Liver (tissue), 9 donors: ENCODE measurements around the gene KCNG1. TPM values are rescaled to one million over a fixed set of nuclear protein-coding genes. Genes with fewer than 3 reads are reported as not detected.

Experiments
- DNase-seq: peaks from one replicate; pipeline ENCODE4 v3.0.0-alpha.2; 2017; ENCODE audit warnings: low spot score
- H3K27ac ChIP-seq, 2 donors: one replicate each; pipeline ENCODE4 v1.7.0; 2013; ENCODE audit warnings: inconsistent platforms in 2 of 2, low read length in 2 of 2, control low read depth in 1 of 2, low read depth in 1 of 2, mild to moderate bottlenecking in 1 of 2
- H3K27me3 ChIP-seq, 4 donors: one replicate each; pipeline versions ENCODE4 v1.6.1 to v1.7.0; 2013; ENCODE audit warnings: low read length in 3 of 4, inconsistent platforms in 1 of 4, mild to moderate bottlenecking in 1 of 4, moderate library complexity in 1 of 4; ENCODE audit not compliant: control insufficient read depth in 4 of 4, insufficient read depth in 4 of 4
- H3K36me3 ChIP-seq, 4 donors: one replicate each; pipeline versions ENCODE4 v1.6.1 to v1.7.0; 2013; ENCODE audit warnings: low read length in 3 of 4, mild to moderate bottlenecking in 3 of 4, low read depth in 1 of 4, moderate library complexity in 1 of 4; ENCODE audit not compliant: control insufficient read depth in 4 of 4, insufficient read depth in 3 of 4
- H3K4me1 ChIP-seq, 4 donors: one replicate each; pipeline versions ENCODE4 v1.6.1 to v1.7.0; 2013; ENCODE audit warnings: low read length in 3 of 4, mild to moderate bottlenecking in 3 of 4, moderate library complexity in 1 of 4; ENCODE audit not compliant: control insufficient read depth in 4 of 4, insufficient read depth in 4 of 4
- H3K4me3 ChIP-seq, 3 donors: one replicate each; pipeline versions ENCODE4 v1.6.1 to v1.7.0; 2013; ENCODE audit warnings: low read length in 3 of 3, control low read depth in 1 of 3, low read depth in 1 of 3, mild to moderate bottlenecking in 1 of 3
- H3K9ac ChIP-seq, 2 donors: one replicate each; pipeline ENCODE4 v1.7.0; 2013; ENCODE audit warnings: low read length in 2 of 2, mild to moderate bottlenecking in 2 of 2, moderate library complexity in 2 of 2, control low read depth in 1 of 2, low read depth in 1 of 2
- H3K9me3 ChIP-seq, 4 donors: one replicate each; pipeline versions ENCODE4 v1.6.1 to v1.7.0; 2013; ENCODE audit warnings: low read length in 3 of 4; ENCODE audit not compliant: control insufficient read depth in 4 of 4
- EGR1 ChIP-seq, 2 donors: IDR thresholded peaks; 2 replicates each; pipeline ENCODE4 v1.6.1; 2016 to 2018; ENCODE audit warnings: antibody characterized with exemption in 2 of 2, low read depth in 2 of 2
- FOXA1 ChIP-seq: IDR thresholded peaks from 2 replicates; pipeline ENCODE4 v1.6.1; 2016; ENCODE audit warnings: antibody characterized with exemption
- FOXA2 ChIP-seq: IDR thresholded peaks from 2 replicates; pipeline ENCODE4 v1.6.1; 2016; ENCODE audit warnings: antibody characterized with exemption
- GABPA ChIP-seq, 2 donors: IDR thresholded peaks in 1 of 2; conservative IDR thresholded peaks in 1 of 2; 2 replicates each; pipeline ENCODE4 v1.6.1; 2016; ENCODE audit warnings: antibody characterized with exemption in 2 of 2, mild to moderate bottlenecking in 1 of 2, moderate library complexity in 1 of 2
- HNF4A ChIP-seq, 2 donors: conservative IDR thresholded peaks; 2 replicates each; pipeline ENCODE4 v1.6.1; 2016; ENCODE audit warnings: antibody characterized with exemption in 2 of 2, mild to moderate bottlenecking in 2 of 2
- HNF4G ChIP-seq: IDR thresholded peaks from 2 replicates; pipeline ENCODE4 v1.6.1; 2016; ENCODE audit warnings: antibody characterized with exemption
- JUND ChIP-seq, 2 donors: IDR thresholded peaks; 2 replicates each; pipeline ENCODE4 v1.6.1; 2016; ENCODE audit warnings: antibody characterized with exemption in 2 of 2
- NR2F2 ChIP-seq: IDR thresholded peaks from 2 replicates; pipeline ENCODE4 v1.6.1; 2016; ENCODE audit warnings: antibody characterized with exemption
- RAD21 ChIP-seq, 2 donors: IDR thresholded peaks; 2 replicates each; pipeline ENCODE4 v1.6.1; 2016; ENCODE audit warnings: antibody characterized with exemption in 2 of 2, mild to moderate bottlenecking in 2 of 2
- RXRA ChIP-seq, 2 donors: IDR thresholded peaks; 2 replicates each; pipeline ENCODE4 v1.6.1; 2017 to 2018; ENCODE audit warnings: antibody characterized with exemption in 2 of 2, mild to moderate bottlenecking in 1 of 2
- SP1 ChIP-seq: IDR thresholded peaks from 2 replicates; pipeline ENCODE4 v1.6.1; 2018; ENCODE audit warnings: antibody characterized with exemption, mild to moderate bottlenecking
- TAF1 ChIP-seq: conservative IDR thresholded peaks from 2 replicates; pipeline ENCODE4 v1.6.1; 2016; ENCODE audit warnings: antibody characterized with exemption, mild to moderate bottlenecking
- YY1 ChIP-seq: IDR thresholded peaks from 2 replicates; pipeline ENCODE4 v1.6.1; 2016; ENCODE audit warnings: antibody characterized with exemption, mild to moderate bottlenecking
- WGBS: extraction: QIAGEN DNeasy Blood & Tissue Kit; methylation state at CpG from one replicate; pipeline ENCODE4 v1.1.7; 2013; 5-methylcytosine and 5-hydroxymethylcytosine counted together
- polyA plus RNA-seq, 2 donors: library from polyadenylated mRNA; stranded (reverse) in 1 of 2; unstranded in 1 of 2; fragments of 200-250 nt in 1 of 2; fragments of >200 nt in 1 of 2; fragmentation: Nextera tagmentation in 1 of 2; extraction: Ambion mirVana in 1 of 2; gene quantifications; one replicate each; pipeline versions ENCODE4 v1.2.1 to v1.2.3, GENCODE V29; 2013 to 2015
- total RNA-seq, 2 donors: library from RNA; depleted of rRNA; stranded (reverse); fragments of >200 nt; gene quantifications; one replicate each; pipeline ENCODE4 v1.2.3, GENCODE V29; 2014
- TF ChIP-seq, protein P1 (sequence below): fragments of 150-350 bp; IDR thresholded peaks from 2 replicates; pipeline ENCODE4 v1.5.1; 2017; ENCODE audit warnings: improper control_type of control experiment, low read depth, low read length; ENCODE audit not compliant: missing input control
- TF ChIP-seq, protein P2 (sequence below): IDR thresholded peaks from 2 replicates; pipeline ENCODE4 v1.6.1; 2016; ENCODE audit warnings: antibody characterized with exemption, mild to moderate bottlenecking
- TF ChIP-seq, protein P3 (sequence below): IDR thresholded peaks from 2 replicates; pipeline ENCODE4 v1.6.1; 2016; ENCODE audit warnings: antibody characterized with exemption
- TF ChIP-seq, protein P4 (sequence below): IDR thresholded peaks from 2 replicates; pipeline ENCODE4 v1.6.1; 2016; ENCODE audit warnings: antibody characterized with exemption
- TF ChIP-seq, protein P5 (sequence below): IDR thresholded peaks from 2 replicates; pipeline ENCODE4 v1.6.1; 2016; ENCODE audit warnings: antibody characterized with exemption
- donor health status: healthy.
- donor health status: healthy.
- donor health status: healthy.
- donor health status: healthy.
- donor health status: healthy.

The KCNG1 gene
- total and polyA plus RNA-seq, 4 donors = 0.08 to 0.24 (median 0.14) TPM; not detected in 1

DNA sequence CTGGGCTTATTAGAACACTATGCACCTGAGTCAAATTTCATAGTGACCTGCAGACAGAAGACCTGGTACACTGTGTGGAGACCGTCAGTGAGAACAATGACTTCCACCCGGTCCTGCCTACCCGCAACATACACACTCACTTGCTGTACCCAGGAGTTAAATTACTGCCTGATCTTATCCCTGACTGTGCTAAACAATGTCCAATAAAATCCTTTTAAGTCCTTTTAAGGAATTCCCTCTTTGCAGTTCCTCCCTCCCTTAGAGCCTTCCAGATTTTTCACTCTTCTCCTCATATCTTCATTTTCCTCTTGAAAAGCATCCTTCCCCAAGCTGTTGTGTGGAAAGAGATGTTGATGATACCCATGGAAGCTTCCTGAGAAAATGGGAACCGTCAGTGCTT, 3.4 kb upstream of the KCNG1 start:
- WGBS = 49% methylated on average over 4 of the region's 4 CpGs
- DNase-seq = no peak
- Histone ChIP-seq H3K9ac (no peak overlapping the region), H3K27ac (no peak overlapping the region), H3K9me3 (no peaks in the 10 kb centered on the region), H3K4me1 (peaks cover 0 to 12% (median 5%) of the 10 kb centered on the region in 4 donors), H3K36me3 (no peaks in the 10 kb centered on the region), H3K27me3 (peaks cover under 1 to 17% (median 5%) of the 10 kb centered on the region in 4 donors), H3K4me3 (no peak overlapping the region)
- TF ChIP-seq GABPA (IDR thresholded peaks at IDR 0.05 in 1 of 2, conservative IDR thresholded peaks at IDR 0.05 in 1 of 2) (no peak), SP1 (no peak), FOXA2 (no peak), EGR1 (IDR thresholded peaks at IDR 0.05; ENCODE audit: low read depth in 2 of 2) (no peak), NR2F2 (no peak), HNF4A (conservative IDR thresholded peaks at IDR 0.05) (no peak), RAD21 (IDR thresholded peaks at IDR 0.05) (no peak), RXRA (IDR thresholded peaks at IDR 0.05) (no peak), FOXA1 (no peak)
- TF ChIP-seq, protein P1, sequence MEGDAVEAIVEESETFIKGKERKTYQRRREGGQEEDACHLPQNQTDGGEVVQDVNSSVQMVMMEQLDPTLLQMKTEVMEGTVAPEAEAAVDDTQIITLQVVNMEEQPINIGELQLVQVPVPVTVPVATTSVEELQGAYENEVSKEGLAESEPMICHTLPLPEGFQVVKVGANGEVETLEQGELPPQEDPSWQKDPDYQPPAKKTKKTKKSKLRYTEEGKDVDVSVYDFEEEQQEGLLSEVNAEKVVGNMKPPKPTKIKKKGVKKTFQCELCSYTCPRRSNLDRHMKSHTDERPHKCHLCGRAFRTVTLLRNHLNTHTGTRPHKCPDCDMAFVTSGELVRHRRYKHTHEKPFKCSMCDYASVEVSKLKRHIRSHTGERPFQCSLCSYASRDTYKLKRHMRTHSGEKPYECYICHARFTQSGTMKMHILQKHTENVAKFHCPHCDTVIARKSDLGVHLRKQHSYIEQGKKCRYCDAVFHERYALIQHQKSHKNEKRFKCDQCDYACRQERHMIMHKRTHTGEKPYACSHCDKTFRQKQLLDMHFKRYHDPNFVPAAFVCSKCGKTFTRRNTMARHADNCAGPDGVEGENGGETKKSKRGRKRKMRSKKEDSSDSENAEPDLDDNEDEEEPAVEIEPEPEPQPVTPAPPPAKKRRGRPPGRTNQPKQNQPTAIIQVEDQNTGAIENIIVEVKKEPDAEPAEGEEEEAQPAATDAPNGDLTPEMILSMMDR = no peak
- TF ChIP-seq, protein P2, sequence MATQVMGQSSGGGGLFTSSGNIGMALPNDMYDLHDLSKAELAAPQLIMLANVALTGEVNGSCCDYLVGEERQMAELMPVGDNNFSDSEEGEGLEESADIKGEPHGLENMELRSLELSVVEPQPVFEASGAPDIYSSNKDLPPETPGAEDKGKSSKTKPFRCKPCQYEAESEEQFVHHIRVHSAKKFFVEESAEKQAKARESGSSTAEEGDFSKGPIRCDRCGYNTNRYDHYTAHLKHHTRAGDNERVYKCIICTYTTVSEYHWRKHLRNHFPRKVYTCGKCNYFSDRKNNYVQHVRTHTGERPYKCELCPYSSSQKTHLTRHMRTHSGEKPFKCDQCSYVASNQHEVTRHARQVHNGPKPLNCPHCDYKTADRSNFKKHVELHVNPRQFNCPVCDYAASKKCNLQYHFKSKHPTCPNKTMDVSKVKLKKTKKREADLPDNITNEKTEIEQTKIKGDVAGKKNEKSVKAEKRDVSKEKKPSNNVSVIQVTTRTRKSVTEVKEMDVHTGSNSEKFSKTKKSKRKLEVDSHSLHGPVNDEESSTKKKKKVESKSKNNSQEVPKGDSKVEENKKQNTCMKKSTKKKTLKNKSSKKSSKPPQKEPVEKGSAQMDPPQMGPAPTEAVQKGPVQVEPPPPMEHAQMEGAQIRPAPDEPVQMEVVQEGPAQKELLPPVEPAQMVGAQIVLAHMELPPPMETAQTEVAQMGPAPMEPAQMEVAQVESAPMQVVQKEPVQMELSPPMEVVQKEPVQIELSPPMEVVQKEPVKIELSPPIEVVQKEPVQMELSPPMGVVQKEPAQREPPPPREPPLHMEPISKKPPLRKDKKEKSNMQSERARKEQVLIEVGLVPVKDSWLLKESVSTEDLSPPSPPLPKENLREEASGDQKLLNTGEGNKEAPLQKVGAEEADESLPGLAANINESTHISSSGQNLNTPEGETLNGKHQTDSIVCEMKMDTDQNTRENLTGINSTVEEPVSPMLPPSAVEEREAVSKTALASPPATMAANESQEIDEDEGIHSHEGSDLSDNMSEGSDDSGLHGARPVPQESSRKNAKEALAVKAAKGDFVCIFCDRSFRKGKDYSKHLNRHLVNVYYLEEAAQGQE = no peak
- TF ChIP-seq, protein P3, sequence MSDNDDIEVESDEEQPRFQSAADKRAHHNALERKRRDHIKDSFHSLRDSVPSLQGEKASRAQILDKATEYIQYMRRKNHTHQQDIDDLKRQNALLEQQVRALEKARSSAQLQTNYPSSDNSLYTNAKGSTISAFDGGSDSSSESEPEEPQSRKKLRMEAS = no peak
- TF ChIP-seq, protein P4, sequence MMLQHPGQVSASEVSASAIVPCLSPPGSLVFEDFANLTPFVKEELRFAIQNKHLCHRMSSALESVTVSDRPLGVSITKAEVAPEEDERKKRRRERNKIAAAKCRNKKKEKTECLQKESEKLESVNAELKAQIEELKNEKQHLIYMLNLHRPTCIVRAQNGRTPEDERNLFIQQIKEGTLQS = no peak

DNA sequence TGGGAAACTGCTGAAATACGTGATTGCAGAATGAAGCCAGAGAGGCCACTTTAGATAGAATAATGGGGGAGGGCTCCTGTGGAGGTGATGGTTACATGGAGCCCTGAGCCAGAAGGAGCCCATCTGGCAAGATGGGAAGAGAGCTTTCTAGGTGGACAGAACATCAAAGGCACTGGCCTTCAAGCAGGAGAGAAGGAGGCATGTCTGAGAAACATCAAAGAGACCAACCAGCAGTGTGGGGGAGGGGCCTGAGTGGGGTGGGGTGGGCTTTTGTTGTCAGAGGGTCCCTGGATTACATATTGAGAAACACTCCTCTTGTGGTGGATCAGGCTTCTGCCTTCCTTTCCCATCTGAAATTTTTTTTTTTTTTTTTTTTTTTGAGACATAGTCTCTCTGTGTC, 1.9 kb upstream of the KCNG1 start:
- Histone ChIP-seq H3K9ac (no peak overlapping the region), H3K36me3 (no peaks in the 10 kb centered on the region), H3K27ac (no peak overlapping the region), H3K27me3 (peaks cover 2 to 21% (median 6%) of the 10 kb centered on the region in 4 donors), H3K4me3 (no peak overlapping the region), H3K4me1 (peaks cover 0 to 12% (median 5%) of the 10 kb centered on the region in 4 donors), H3K9me3 (no peaks in the 10 kb centered on the region)
- DNase-seq = no peak
- 45% methylated on average over 1 of the region's 1 CpG for WGBS
- no peak for TF ChIP-seq NR2F2
- no peak for TF ChIP-seq FOXA1
- TF ChIP-seq, protein P2 = no peak
- TF ChIP-seq, protein P5, sequence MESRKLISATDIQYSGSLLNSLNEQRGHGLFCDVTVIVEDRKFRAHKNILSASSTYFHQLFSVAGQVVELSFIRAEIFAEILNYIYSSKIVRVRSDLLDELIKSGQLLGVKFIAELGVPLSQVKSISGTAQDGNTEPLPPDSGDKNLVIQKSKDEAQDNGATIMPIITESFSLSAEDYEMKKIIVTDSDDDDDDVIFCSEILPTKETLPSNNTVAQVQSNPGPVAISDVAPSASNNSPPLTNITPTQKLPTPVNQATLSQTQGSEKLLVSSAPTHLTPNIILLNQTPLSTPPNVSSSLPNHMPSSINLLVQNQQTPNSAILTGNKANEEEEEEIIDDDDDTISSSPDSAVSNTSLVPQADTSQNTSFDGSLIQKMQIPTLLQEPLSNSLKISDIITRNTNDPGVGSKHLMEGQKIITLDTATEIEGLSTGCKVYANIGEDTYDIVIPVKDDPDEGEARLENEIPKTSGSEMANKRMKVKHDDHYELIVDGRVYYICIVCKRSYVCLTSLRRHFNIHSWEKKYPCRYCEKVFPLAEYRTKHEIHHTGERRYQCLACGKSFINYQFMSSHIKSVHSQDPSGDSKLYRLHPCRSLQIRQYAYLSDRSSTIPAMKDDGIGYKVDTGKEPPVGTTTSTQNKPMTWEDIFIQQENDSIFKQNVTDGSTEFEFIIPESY = no peak
- no peak for TF ChIP-seq JUND (IDR thresholded peaks at IDR 0.05)
- TF ChIP-seq RXRA (IDR thresholded peaks at IDR 0.05) = no peak
- TF ChIP-seq, protein P3 = no peak
- no peak for TF ChIP-seq HNF4A (conservative IDR thresholded peaks at IDR 0.05)
- no peak for TF ChIP-seq RAD21 (IDR thresholded peaks at IDR 0.05)
- TF ChIP-seq YY1 = no peak
- no peak for TF ChIP-seq TAF1
- no peak for TF ChIP-seq GABPA (IDR thresholded peaks at IDR 0.05 in 1 of 2, conservative IDR thresholded peaks at IDR 0.05 in 1 of 2)
- TF ChIP-seq, protein P4 = no peak
- no peak for TF ChIP-seq EGR1 (IDR thresholded peaks at IDR 0.05; ENCODE audit: low read depth in 2 of 2)
- TF ChIP-seq HNF4G = no peak
- no peak for TF ChIP-seq SP1
- TF ChIP-seq FOXA2 = no peak
